Natural killer cell (primary cell): ENCODE data around the gene TCTN1. TPM values are rescaled to one million over a fixed set of nuclear protein-coding genes. Genes with fewer than 3 reads are reported as not detected.

Experiments used
- ATAC-seq, 3 donors: fragments of 150-1000 bp in 2 of 3; fragments of 200-7000 bp in 1 of 3; cut with Tn5 transposase; 1 replicate in 1 of 3; 2 replicates in 2 of 3; pipeline ENCODE4 v1.10.0; 2021; ENCODE audit warnings: mild to moderate bottlenecking in 2 of 3, moderate library complexity in 2 of 3
- DNase-seq, 2 donors: peaks; one replicate each; pipeline versions ENCODE4 v3.0.0 to v3.0.0-alpha.2; 2013 to 2021; ENCODE audit warnings: mixed read lengths in 1 of 2
- H3K27ac ChIP-seq: one replicate; pipeline ENCODE4 v1.5.1; 2013; ENCODE audit warnings: mild to moderate bottlenecking, low read length
- H3K27me3 ChIP-seq: one replicate; pipeline ENCODE4 v1.6.1; 2013; ENCODE audit warnings: low read length; ENCODE audit not compliant: control insufficient read depth, insufficient read depth
- H3K36me3 ChIP-seq: one replicate; pipeline ENCODE4 v1.6.1; 2013; ENCODE audit warnings: low read length; ENCODE audit not compliant: control insufficient read depth, insufficient read depth
- H3K4me1 ChIP-seq: one replicate; pipeline ENCODE4 v1.6.1; 2013; ENCODE audit warnings: low read length; ENCODE audit not compliant: control insufficient read depth, insufficient read depth
- H3K4me3 ChIP-seq: one replicate; pipeline ENCODE4 v1.5.1; 2013; ENCODE audit warnings: low read length
- H3K9me3 ChIP-seq: one replicate; pipeline ENCODE4 v1.6.1; 2013; ENCODE audit warnings: low read length; ENCODE audit not compliant: control insufficient read depth, insufficient read depth
- H3K27ac Mint-ChIP-seq, 2 donors: one replicate each; pipeline ENCODE4 v1.8.0; 2022; ENCODE audit warnings: mild to moderate bottlenecking in 2 of 2, mixed read lengths in 2 of 2, moderate library complexity in 1 of 2
- H3K27me3 Mint-ChIP-seq, 2 donors: one replicate each; pipeline ENCODE4 v1.8.0; 2022; ENCODE audit warnings: low read depth in 2 of 2, mixed read lengths in 2 of 2
- H3K36me3 Mint-ChIP-seq: one replicate; pipeline ENCODE4 v1.8.0; 2022; ENCODE audit warnings: mixed read lengths
- H3K4me1 Mint-ChIP-seq, 2 donors: one replicate each; pipeline ENCODE4 v1.8.0; 2022; ENCODE audit warnings: mixed read lengths in 2 of 2
- H3K4me3 Mint-ChIP-seq: one replicate; pipeline ENCODE4 v1.8.0; 2022; ENCODE audit warnings: mild to moderate bottlenecking, moderate library complexity, mixed read lengths
- H3K9me3 Mint-ChIP-seq, 2 donors: one replicate each; pipeline ENCODE4 v1.8.0; 2022; ENCODE audit warnings: mixed read lengths in 2 of 2
- CTCF ChIP-seq: fragments of 200-600 bp; IDR thresholded peaks from one replicate; pipeline ENCODE4 v1.8.0; 2022; ENCODE audit warnings: antibody characterized with exemption
- WGBS: methylation state at CpG from one replicate; pipeline ENCODE4 v1.1.7; 2013; ENCODE audit warnings: missing lambda C conversion rate; ENCODE audit not compliant: insufficient coverage; 5-methylcytosine and 5-hydroxymethylcytosine counted together
- intact Hi-C: fragments of 100-400 bp; cut with micrococcal nuclease; formaldehyde crosslinking; loops from one replicate; pipeline ENCODE4 v1.14.2; 2022
- total RNA-seq, 4 donors: library from RNA; stranded (reverse); fragments of 120-200 nt in 1 of 4; gene quantifications; one replicate each; pipeline versions ENCODE4 v1.2.3 to v1.2.4, GENCODE V29; 2013 to 2022

Gene TCTN1
- total RNA-seq, 3 donors from 2014 or later (not counting 1 experiment from before 2014, with no cell fraction given), result 4.3 to 6.6 (median 5.2) TPM

DNA sequence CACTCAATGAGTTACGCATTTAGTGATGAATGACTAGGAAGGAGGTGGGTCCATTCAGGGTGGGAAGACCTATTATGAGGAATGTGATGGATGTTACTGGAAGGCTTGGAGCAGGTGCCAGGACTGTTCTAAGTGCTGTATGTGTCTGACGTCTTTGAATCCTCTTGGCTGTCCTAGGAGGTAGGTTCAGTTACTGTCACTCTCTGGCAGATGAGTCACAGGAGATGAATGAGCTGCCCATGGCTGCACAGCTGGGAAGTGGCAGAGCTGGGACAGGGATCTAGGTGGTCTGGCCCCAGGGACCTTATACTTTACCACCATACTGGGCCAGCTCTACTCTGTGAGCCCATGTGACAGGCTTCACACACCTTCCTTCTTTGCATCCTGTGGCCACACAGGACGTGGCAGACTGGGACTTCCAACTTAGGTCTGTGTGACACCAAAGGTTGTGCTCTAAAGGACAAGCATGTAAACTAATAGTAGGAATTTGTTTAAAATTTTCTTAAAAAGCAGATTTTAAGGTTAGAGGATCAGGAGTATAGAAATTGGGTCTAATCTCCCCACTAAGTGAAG is 24.0 kb downstream of the TCTN1 start:
- Mint-ChIP-seq H3K9me3 (no peaks in the 10 kb centered on the region), H3K36me3 (no peaks in the 10 kb centered on the region), H3K4me3 (no peak overlapping the region), H3K27me3 (no peaks in the 10 kb centered on the region), H3K4me1 (peaks cover 0 to 10% of the 10 kb centered on the region in 2 donors), H3K27ac (no peak overlapping the region)
- Histone ChIP-seq H3K9me3 (no peaks in the 10 kb centered on the region), H3K27me3 (no peaks in the 10 kb centered on the region), H3K27ac (no peak overlapping the region), H3K4me1 (peaks cover 11% of the 10 kb centered on the region), H3K36me3 (no peaks in the 10 kb centered on the region), H3K4me3 (no peak overlapping the region)
- intact Hi-C loops, result no loop called here
- no peak for TF ChIP-seq CTCF
- WGBS, result 70% methylated on average over 3 of the region's 3 CpGs
- DNase-seq (no peak), ATAC-seq (peak in 1 of 3 donors; percentile 56)

DNA sequence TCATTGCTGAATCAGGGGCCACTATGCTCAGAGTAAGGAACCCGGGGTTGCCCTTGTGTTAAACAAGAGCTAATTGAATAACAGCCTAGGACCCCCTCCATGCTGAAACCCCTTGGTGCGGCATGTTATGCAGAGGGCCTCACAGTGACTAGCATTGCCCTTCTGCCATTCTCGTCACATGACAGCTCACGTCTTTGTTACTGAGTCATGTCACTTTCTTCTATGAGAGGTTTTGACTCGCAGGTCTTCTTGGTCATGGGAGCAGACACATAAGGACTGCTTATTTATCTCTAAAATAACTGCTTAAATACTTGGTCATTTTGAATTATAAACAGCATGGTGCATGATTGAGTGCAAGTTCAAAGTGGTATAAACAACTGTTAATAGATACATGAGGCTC is 24.9 kb downstream of the TCTN1 start:
- Histone ChIP-seq H3K27me3 (no peaks in the 10 kb centered on the region), H3K27ac (no peak overlapping the region), H3K9me3 (no peaks in the 10 kb centered on the region), H3K4me3 (no peak overlapping the region), H3K36me3 (no peaks in the 10 kb centered on the region), H3K4me1 (peaks cover 11% of the 10 kb centered on the region)
- no peak for DNase-seq
- Mint-ChIP-seq H3K36me3 (no peaks in the 10 kb centered on the region), H3K27me3 (no peaks in the 10 kb centered on the region), H3K9me3 (no peaks in the 10 kb centered on the region), H3K4me3 (no peak overlapping the region), H3K4me1 (peaks cover 0 to 10% of the 10 kb centered on the region in 2 donors), H3K27ac (no peak overlapping the region)
- intact Hi-C loops, result no loop called here
- no peak for ATAC-seq
- TF ChIP-seq CTCF, result no peak
- 88% methylated on average over 5 of the region's 5 CpGs for WGBS

GRCh38 chr12:110639336-110640141 is 25.6 kb downstream of the TCTN1 start:
- DNase-seq (no peak), ATAC-seq (no peak)
- Mint-ChIP-seq H3K36me3 (no peaks in the 10 kb centered on the region), H3K27me3 (no peaks in the 10 kb centered on the region), H3K4me3 (no peak overlapping the region), H3K9me3 (no peaks in the 10 kb centered on the region), H3K27ac (no peak overlapping the region), H3K4me1 (peaks cover 0 to 10% of the 10 kb centered on the region in 2 donors)
- 92% methylated on average over 7 of the region's 7 CpGs for WGBS
- Histone ChIP-seq H3K9me3 (no peaks in the 10 kb centered on the region), H3K27ac (no peak overlapping the region), H3K4me1 (peaks cover 11% of the 10 kb centered on the region), H3K4me3 (no peak overlapping the region), H3K27me3 (no peaks in the 10 kb centered on the region), H3K36me3 (no peaks in the 10 kb centered on the region)
- intact Hi-C loops, result no loop called here
- no peak for TF ChIP-seq CTCF
